ENCODE measurements around the gene KLHL6.
"Not testable (repeated sequence)": the region's sequence is repeated elsewhere in the genome, so short reads cannot be mapped to it uniquely, and the experiment has no call there.

KLHL6 gene

GRCh38 chr3:183484431-183485075 lies 71.0 kb downstream of the KLHL6 start:
- no peak for DNase-seq

DNA sequence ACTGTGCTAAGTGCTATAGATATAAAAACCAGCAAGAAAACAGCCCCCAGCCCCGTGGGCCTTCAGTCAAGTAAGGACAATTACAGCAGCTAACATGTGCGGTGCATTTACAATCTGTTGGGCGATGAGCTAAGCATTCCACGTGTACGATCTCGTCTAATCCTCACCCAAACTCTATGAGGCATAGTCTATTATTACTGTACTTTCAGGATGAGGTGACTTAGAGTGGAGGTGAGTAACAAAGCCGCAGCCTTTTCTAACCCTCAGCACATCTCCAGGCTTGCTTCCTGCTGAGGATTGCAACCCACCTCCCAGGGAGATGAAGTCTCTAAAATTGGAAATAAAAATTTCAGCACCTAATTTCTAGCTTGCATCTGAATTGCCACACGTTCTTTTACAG lies 73.9 kb downstream of the KLHL6 start:
- DNase-seq: no peak

DNA sequence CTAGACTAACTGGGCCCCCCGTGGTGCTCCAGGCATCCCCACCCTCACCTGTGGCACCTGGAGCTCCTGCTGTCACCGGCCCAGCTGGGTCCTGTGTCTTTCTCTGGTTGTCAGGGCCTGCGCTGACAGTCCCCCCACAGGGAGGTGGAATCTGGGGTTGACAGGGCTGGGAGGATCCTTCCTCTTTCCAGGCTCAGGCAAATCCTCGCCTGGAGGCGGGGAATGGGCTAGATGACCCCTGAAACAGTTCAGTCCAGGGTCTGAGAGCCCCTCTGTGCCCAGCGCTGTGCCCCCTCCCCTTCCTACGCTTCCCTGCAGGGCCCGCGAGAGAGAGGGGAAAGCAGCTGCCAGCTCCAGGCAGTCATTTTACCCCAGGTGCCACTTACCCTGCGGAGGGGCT lies 77.0 kb downstream of the KLHL6 start:
- DNase-seq: no peak

GRCh38 chr3:183477801-183478456 lies 77.6 kb downstream of the KLHL6 start:
- no peak for DNase-seq

DNA sequence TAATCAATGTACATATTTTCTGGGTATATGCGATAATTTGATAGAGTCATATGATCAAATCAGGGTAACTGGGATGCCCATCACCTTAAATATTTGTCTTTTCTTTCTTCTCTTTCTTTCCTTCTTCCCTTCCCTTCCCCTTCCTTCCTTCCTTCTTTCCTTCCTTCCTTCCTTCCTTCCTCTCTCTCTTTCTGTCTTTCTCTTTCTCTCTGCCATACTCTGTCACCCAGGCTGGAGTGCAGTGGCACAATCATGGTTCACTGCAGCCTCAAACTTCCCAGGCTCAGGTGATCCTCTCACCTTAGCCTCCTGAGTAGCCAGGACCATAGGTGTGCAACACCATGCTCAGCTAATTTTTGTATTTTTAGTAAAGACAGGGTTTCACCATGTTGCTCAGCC lies 79.7 kb downstream of the KLHL6 start:
- not testable (repeated sequence) for DNase-seq

GRCh38 chr3:183475016-183475763 lies 80.3 kb downstream of the KLHL6 start:
- DNase-seq: no peak

- no peak for DNase-seq
Observed at GRCh38 chr3:183473969-183474368, 81.5 kb downstream of the KLHL6 start.

DNA sequence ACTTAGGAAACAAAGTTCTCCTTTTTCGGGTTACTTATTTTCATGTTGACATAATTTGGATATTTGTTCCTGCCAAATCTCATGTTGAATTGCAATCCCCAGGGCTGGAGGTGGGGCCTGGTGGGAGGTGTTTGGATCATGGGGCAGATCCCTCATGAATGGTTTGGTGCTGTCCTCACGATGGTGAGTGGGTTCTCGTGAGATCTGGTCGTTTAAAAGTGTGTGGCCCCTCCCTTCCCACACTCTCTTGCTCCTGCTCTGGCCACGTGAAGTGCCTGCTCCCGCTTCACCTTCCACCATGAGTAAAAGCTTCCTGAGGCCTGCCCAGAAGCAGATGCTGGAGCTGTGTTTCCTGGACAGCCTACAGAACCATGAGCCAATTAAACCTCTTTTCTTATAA lies 83.4 kb downstream of the KLHL6 start:
- no peak for DNase-seq

- no peak for DNase-seq
Observed at GRCh38 chr3:183468424-183468823, 87.1 kb downstream of the KLHL6 start.

DNA sequence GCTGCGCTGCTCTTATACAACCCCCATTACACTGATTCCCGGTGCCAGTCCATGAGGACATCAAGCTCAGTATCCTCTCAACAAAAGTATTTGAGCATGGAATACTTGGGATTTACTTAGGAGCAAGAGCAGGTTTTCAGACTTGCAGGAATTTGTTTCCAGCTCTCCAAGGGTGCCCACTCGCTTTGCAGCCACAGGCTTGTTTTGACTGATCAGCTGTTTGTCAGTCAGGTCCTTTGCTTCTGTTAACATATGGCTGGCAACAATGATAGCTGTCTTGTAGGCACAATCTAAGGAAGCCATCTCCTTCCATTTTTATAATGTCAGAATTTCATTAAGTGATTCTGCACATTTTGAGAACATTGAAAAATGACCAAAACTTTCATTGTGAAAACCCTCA lies 88.9 kb downstream of the KLHL6 start:
- DNase-seq: no peak

GRCh38 chr3:183465710-183466109 lies 89.8 kb downstream of the KLHL6 start:
- DNase-seq: not testable (repeated sequence)

DNA sequence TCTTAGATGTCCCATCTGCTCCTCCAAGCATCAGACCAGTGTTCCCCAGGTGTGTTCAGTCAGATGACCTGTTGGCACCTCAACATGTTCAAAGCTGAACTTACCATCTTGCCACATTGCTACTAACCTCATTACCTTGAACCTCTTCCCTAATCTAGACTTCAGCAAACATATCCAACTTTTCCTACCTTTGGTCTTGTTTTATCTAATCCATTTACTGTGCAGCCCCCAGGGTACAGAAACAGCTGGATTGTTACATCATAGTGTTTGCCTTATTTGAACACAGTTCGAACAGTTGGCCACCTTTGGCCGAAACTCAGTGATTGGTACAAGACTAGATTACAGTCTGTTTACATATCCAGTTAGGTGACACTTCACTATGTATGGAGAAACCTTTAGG lies 91.0 kb downstream of the KLHL6 start:
- no peak for DNase-seq

DNA sequence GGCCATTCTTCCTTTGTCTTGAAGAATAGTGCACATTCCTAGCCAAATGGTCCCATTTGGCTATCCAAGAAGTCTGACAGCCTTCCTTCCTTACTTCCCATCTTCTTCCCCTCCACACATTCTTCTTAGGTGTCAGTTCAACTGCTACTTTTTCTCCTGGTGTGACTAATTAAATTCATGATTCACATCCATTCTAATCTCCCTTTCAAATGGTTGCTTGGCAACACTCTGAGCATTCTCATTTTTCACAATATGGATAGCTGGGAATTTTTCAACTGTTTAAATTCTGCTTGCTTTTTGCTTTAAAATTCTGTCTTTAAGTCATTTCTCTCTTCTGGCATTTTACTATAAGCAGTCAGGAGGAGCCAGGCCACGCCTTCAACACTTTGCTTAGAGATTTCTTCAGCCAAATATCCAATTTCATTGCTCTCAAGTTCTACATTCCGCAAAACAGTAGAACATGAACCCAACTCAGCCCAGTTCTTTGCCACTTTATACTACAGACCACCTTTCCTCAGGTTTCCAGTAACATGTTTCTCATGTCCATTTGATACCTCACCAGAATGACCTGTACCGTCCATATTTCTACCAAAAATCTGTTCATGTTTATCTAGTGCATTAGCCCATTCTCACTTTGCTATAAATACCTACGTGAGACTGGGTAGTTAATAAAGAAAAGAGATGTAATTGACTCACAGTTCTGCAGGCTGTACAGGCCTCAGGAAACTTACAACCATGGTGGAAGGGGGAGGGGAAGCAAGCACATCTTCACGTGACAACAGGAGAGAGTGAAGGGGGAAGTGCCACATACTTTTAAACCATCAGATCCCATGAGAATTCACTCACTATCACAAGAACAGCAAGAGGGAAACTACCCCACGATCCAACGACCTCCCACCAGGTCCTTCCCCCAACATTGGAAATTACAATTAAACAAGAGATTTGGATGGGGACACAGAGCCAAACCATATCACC lies 95.1 kb downstream of the KLHL6 start:
- DNase-seq: no peak

DNA sequence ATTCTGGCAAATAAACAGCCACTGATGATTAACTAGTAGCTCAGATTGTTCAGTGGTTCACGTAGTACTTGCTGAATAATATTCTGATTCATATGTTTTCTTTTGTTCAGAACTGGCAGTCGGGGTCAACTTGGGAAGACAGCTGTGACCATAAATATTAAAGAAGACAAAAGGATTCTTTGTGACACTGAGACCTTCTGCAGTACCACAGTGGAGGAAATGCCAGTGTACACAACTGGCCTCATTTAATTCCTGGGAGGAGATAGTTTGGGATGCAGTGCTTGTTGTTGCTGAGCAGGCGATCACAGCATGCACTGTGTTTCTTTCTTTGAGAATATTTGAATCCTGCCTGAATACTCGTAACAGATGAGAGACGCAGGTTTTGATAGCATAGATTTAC lies 100.4 kb downstream of the KLHL6 start:
- DNase-seq: no peak

DNA sequence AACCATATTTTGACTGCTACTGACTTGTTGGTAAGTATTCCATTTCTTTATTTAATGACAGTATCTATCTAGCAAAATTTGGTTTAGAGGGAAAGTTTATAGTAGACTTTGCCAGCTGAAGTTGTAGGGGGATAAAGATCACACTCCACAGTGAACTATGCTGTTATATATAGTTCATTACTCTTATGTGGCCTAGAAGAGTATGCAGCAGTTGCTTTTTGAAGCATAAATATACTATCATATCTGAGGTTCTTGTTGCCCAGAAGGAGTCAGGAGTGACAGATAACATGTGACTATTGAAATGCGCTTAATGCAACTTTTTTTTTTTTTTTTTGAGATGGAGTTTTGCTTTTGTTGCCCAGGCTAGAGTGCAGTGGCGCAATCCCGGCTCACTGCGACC lies 101.4 kb downstream of the KLHL6 start:
- no peak for DNase-seq

DNA sequence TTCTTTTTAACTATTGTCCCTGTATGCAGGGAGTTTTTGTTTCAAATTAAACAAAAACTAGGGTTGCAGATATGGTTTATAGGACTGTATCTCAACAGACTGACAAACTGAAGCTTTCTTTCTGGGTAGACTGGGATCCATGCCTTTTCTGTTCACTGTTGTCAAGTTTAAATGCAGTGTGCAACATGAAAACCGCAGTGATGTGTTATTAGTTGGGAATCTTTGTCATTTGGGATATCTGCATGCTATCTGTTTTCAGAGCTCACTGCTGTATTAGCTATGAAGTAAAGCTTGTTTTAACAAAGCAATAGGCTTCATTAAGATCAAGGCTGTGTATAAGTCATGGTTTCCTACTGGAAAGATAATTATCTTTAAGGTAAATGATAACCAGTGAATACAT lies 105.7 kb downstream of the KLHL6 start:
- DNase-seq: no peak

DNA sequence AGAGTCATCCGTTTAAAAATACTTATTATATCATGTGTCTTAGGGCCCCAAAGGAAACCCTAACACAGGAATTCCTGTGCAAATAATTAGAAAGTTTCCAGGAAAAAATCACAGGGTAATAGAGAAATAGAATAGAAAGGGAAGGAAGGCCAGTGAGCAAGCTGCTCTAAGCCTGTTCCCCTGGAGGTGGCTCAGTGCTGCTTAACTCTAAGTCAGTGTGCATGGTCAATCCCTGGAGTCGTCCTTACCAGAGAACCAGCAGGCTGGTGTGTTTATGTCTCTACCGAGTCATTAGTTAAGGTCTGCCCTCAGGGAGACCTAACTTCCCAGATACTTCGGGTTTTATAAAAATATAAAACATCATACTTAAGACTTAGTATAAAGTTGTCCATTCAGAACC lies 106.1 kb downstream of the KLHL6 start:
- no peak for DNase-seq

- DNase-seq: no peak
Observed at GRCh38 chr3:183448369-183449128, 107.0 kb downstream of the KLHL6 start.

DNA sequence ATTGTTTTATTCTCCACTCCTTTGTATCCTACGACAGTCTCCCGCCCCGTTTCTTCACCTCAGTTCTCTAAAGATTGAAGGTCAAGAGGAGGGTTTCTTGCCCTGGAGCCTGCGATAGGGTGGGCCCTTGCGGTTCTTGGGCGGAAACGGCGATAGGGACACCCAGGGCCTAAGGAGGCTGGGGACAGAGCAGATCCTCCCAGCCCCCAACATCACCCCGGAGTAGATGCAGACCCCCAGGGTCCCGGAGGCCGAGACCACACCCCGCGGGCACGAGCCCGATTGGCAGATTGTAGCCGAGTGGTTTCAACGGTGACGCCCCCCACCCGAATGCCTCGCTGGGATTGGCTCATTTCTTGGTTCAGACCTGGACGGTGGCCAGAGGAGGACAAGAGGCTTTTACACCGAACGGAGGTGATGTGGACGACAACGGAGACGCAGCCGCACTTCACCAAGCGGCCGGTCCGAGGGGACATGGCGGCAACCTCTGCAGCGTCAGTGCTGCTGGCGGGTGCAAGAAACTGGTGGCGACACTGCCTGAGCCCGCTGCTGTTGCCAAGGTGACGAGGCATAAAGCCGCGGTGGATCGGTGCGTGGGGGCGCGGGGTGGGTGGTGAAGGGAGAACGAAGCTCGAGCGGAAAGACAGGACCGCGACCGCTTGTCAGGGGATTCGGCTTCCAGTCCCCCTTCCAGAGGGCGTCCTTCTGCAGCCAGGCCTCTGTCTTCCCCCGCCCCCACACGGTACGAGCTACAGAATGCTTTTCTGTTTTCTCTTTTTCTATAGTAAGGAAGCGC lies 108.1 kb downstream of the KLHL6 start:
- DNase-seq: peak; percentile 69

GRCh38 chr3:183446838-183447205 lies 108.7 kb downstream of the KLHL6 start:
- DNase-seq: no peak

DNA sequence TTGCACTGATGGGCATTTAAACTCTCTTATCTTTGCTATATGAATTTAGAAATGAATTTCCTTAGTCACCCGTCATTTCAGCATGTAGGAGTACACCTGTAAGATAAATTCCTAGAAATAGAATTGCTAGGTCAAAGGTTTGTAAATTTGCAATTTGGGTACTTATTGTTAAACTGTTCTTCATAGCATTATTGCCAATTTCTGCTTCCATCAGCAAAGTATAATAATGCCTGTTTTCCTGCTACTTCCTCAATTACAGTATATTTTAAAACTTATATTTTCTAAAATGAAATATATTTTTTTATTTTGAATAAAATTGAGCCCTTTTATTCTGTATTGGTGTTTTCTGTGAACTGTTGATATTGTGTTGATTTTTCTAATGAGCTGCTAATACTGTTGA lies 110.8 kb downstream of the KLHL6 start:
- DNase-seq: no peak

Measured in CD4-positive, alpha-beta T cell treated with Interleukin-12 subunit alpha and Interleukin-12 subunit beta, for 1 hour (primary cell).